Measurements from ENCODE around the gene ABCB10. TPM values are rescaled to one million over a fixed set of nuclear protein-coding genes. Genes with fewer than 3 reads are reported as not detected.

ABCB10 gene
- total RNA-seq, 2 experiments from 2014 or later, result 32.4 to 39.9 TPM

DNA sequence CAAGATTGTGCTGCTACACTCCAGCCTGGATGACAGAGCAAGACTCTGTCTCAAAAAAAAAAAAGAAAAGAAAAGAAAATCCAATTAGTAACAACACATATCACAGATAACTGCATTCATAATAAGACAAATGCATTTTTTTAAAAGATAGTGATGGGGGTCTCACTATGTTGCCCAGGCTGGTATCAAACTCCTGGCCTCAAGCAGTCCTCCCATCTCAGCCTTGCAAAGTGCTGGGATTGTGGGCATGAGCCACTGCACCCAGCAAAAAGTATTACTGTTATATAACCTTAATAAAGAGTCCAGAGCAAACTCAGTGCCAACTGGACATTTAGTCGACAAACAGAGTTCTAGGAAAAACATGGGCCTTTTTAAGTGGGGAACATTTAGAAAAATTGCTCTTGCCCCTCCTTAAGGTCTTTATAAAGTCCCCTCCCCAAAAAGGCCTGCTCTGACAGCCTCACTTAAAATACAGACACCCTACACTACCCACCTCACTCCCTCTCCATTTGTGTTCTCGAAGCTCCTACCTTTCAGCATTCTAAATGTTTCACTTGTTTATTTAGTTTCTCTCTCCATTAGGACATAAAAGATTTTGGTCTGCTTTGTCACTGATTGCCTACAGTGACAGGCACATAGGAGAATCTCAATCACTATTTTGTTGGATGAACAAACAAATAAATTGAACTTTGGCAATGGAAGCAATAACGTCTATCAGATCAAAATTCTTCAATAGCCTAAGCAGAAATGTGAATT, 7.5 kb downstream of the ABCB10 start:
- Mint-ChIP-seq H3K36me3 (ENCODE audit: low read depth) (peaks cover 26% of the 10 kb centered on the region), H3K9me3 (ENCODE audit: insufficient read depth) (no peaks in the 10 kb centered on the region), H3K27ac (peak overlapping the region; percentile 35), H3K4me1 (ENCODE audit: low read depth) (peaks cover 15% of the 10 kb centered on the region), H3K4me3 (no peak overlapping the region), H3K27me3 (ENCODE audit: low read depth) (no peaks in the 10 kb centered on the region)
- POLR2A ChIA-PET, result no interaction called here
- no peak for ATAC-seq
- no peak for DNase-seq
- CTCF ChIA-PET, result interaction anchor here (1.2 kb wide), 1 partner anchor 293 kb away, joined by 4 read pairs; no protein-coding TSS in a partner anchor

- H3K4me3 Mint-ChIP-seq, result no peak overlapping the region
- DNase-seq, result no peak
- ATAC-seq, result no peak
- H3K9me3 Mint-ChIP-seq (ENCODE audit: insufficient read depth), result no peaks in the 10 kb centered on the region
- ChIA-PET CTCF (no interaction called here), POLR2A (no interaction called here)
- H3K36me3 Mint-ChIP-seq (ENCODE audit: low read depth), result peaks cover 41% of the 10 kb centered on the region
- H3K4me1 Mint-ChIP-seq (ENCODE audit: low read depth), result peaks cover 3% of the 10 kb centered on the region
- no peak overlapping the region for H3K27ac Mint-ChIP-seq
- no peaks in the 10 kb centered on the region for H3K27me3 Mint-ChIP-seq (ENCODE audit: low read depth)
These were observed 11.0 kb downstream of the ABCB10 start for GRCh38 chr1:229547542-229547941.

DNA sequence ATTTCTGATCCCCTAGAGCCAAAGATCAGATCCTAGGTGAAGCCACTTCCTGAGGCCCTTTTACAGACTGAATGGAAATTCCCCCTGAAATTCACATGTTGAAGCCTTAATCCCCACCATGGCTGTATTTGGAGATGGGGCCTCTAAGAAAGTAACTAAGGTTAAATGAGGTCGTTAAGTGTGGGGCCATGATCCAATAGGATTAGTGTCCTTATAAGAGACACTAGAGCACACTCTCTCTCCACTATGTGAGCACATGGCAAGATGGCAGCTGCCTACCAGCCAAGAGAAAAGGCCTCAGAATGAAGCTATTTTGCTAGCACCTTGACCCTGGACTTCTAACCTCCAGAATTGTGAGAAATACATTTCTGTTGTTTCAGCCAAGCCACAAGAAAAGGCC, 13.9 kb downstream of the ABCB10 start:
- Mint-ChIP-seq H3K27ac (no peak overlapping the region), H3K9me3 (ENCODE audit: insufficient read depth) (no peaks in the 10 kb centered on the region), H3K4me3 (no peak overlapping the region), H3K27me3 (ENCODE audit: low read depth) (no peaks in the 10 kb centered on the region), H3K36me3 (ENCODE audit: low read depth) (peaks cover 51% of the 10 kb centered on the region), H3K4me1 (ENCODE audit: low read depth) (peaks cover 10% of the 10 kb centered on the region)
- DNase-seq (no peak), ATAC-seq (no peak)
- POLR2A ChIA-PET, result no interaction called here
- CTCF ChIA-PET, result interaction anchor here (0.6 to 1.4 kb wide), 2 partner anchors 13 to 24 kb away, joined by 3 read pairs; no protein-coding TSS in a partner anchor

- H3K9me3 Mint-ChIP-seq (ENCODE audit: insufficient read depth), result no peaks in the 10 kb centered on the region
These were observed 18.5 kb downstream of the ABCB10 start for GRCh38 chr1:229539863-229540506.

GRCh38 chr1:229538945-229539344, 19.6 kb downstream of the ABCB10 start:
- peaks cover 59% of the 10 kb centered on the region for H3K36me3 Mint-ChIP-seq (ENCODE audit: low read depth)
- CTCF ChIA-PET, result interaction anchor here (1.5 kb wide), 1 partner anchor 19 kb away, joined by 4 read pairs; the partner anchor contains the start of gene ABCB10
- H3K27ac Mint-ChIP-seq, result no peak overlapping the region
- peaks cover 8% of the 10 kb centered on the region for H3K4me1 Mint-ChIP-seq (ENCODE audit: low read depth)
- no peaks in the 10 kb centered on the region for H3K27me3 Mint-ChIP-seq (ENCODE audit: low read depth)
- no peaks in the 10 kb centered on the region for H3K9me3 Mint-ChIP-seq (ENCODE audit: insufficient read depth)
- H3K4me3 Mint-ChIP-seq, result no peak overlapping the region
- DNase-seq, result no peak
- no peak for ATAC-seq
- POLR2A ChIA-PET, result interaction anchor here (0.7 kb wide), 1 partner anchor 17 kb away, joined by 3 read pairs; no protein-coding TSS in a partner anchor

More at GRCh38 chr1:229539863-229540506, 18.5 kb downstream of the ABCB10 start:
- ATAC-seq (no peak), DNase-seq (no peak)
- ChIA-PET POLR2A (no interaction called here), CTCF (interaction anchor here (1.5 kb wide), 1 partner anchor 18 kb away, joined by 4 read pairs; the partner anchor contains the start of gene ABCB10)
- H3K36me3 Mint-ChIP-seq (ENCODE audit: low read depth), result peaks cover 64% of the 10 kb centered on the region
- H3K27ac Mint-ChIP-seq, result no peak overlapping the region
- H3K4me1 Mint-ChIP-seq (ENCODE audit: low read depth), result peaks cover 10% of the 10 kb centered on the region
- no peaks in the 10 kb centered on the region for H3K27me3 Mint-ChIP-seq (ENCODE audit: low read depth)
- no peak overlapping the region for H3K4me3 Mint-ChIP-seq

GRCh38 chr1:229537894-229538293, 20.6 kb downstream of the ABCB10 start:
- H3K9me3 Mint-ChIP-seq (ENCODE audit: insufficient read depth), result no peaks in the 10 kb centered on the region
- ChIA-PET CTCF (no interaction called here), POLR2A (no interaction called here)
- no peaks in the 10 kb centered on the region for H3K27me3 Mint-ChIP-seq (ENCODE audit: low read depth)
- H3K4me1 Mint-ChIP-seq (ENCODE audit: low read depth), result peaks cover 8% of the 10 kb centered on the region
- ATAC-seq (no peak), DNase-seq (no peak)
- no peak overlapping the region for H3K27ac Mint-ChIP-seq
- peaks cover 57% of the 10 kb centered on the region for H3K36me3 Mint-ChIP-seq (ENCODE audit: low read depth)
- H3K4me3 Mint-ChIP-seq, result no peak overlapping the region

- ChIA-PET CTCF (no interaction called here), POLR2A (interaction anchor here (1.2 kb wide), 1 partner anchor 20 kb away, joined by 3 read pairs; no protein-coding TSS in a partner anchor)
- DNase-seq (no peak), ATAC-seq (no peak)
- Mint-ChIP-seq H3K27me3 (ENCODE audit: low read depth) (no peaks in the 10 kb centered on the region), H3K4me1 (ENCODE audit: low read depth) (peaks cover 1% of the 10 kb centered on the region), H3K4me3 (no peak overlapping the region), H3K27ac (no peak overlapping the region), H3K36me3 (ENCODE audit: low read depth) (peaks cover 52% of the 10 kb centered on the region), H3K9me3 (ENCODE audit: insufficient read depth) (no peaks in the 10 kb centered on the region)
These were observed 21.5 kb downstream of the ABCB10 start for GRCh38 chr1:229536982-229537381.

DNA sequence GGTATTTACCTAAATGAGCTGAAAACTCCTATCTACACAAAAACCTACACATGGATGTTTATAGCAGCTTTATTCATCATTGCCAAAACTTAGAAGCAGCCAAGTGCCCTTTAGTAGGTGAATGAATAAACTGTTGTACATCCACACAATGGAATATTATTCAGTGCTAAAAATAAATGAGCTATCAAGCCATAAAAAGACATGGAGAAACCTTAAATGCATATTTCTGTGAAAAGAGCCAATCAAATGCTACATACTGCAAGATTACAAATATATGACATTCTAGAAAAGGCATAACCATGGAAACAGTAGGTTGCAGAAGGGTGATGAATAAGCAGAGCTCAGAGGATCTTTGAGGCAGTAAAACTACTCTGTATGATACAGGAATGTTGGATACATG, 23.3 kb downstream of the ABCB10 start:
- Mint-ChIP-seq H3K4me1 (ENCODE audit: low read depth) (no peaks in the 10 kb centered on the region), H3K36me3 (ENCODE audit: low read depth) (peaks cover 52% of the 10 kb centered on the region), H3K27ac (no peak overlapping the region), H3K4me3 (no peak overlapping the region), H3K27me3 (ENCODE audit: low read depth) (no peaks in the 10 kb centered on the region), H3K9me3 (ENCODE audit: insufficient read depth) (no peaks in the 10 kb centered on the region)
- DNase-seq (no peak), ATAC-seq (no peak)
- ChIA-PET POLR2A (no interaction called here), CTCF (interaction anchor here (1.2 kb wide), 1 partner anchor 54 kb away, joined by 4 read pairs; no protein-coding TSS in a partner anchor)

DNA sequence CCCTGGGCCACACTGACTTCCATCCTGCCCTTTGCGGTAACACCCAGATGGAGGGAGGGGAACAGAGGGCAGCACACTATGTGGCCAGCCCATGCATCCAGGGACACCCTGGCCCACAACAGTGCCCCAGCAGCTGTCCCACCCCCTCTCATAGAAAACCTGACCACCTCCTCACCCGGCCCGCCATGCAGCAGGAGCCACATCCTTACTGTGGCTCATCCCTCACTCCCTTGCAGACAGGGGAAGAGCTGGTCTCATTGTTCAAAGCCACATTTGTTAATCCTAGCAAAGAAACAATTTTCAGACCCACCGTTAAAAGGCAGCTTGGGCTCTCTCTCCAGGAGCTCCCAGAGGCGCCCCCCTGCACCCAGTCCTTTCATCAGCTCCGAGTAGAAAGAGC, 27.2 kb downstream of the ABCB10 start:
- ATAC-seq (no peak), DNase-seq (no peak)
- ChIA-PET CTCF (no interaction called here), POLR2A (no interaction called here)
- H3K4me1 Mint-ChIP-seq (ENCODE audit: low read depth), result no peaks in the 10 kb centered on the region
- peaks cover 56% of the 10 kb centered on the region for H3K36me3 Mint-ChIP-seq (ENCODE audit: low read depth)
- no peaks in the 10 kb centered on the region for H3K9me3 Mint-ChIP-seq (ENCODE audit: insufficient read depth)
- no peak overlapping the region for H3K27ac Mint-ChIP-seq
- H3K27me3 Mint-ChIP-seq (ENCODE audit: low read depth), result no peaks in the 10 kb centered on the region
- no peak overlapping the region for H3K4me3 Mint-ChIP-seq

DNA sequence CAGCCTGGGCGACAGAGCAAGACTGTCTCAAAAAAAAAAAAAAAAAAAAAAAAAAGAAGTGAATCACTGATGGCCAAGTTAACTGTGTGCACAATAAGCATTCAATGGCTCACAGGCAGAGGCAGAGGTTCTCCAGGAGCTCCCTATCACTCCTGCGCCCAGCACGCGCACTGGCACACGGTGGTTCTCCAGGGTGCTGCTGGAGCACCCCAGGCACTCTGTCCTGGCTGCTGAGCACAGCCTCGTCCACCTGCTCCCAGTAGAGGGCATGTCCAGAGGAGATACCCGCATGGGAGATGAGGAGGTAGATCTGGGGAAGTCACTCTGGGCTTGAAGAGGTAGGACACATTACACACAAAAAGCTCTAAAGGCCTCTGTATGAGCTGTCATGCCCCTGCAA, 28.9 kb downstream of the ABCB10 start:
- no peaks in the 10 kb centered on the region for H3K4me1 Mint-ChIP-seq (ENCODE audit: low read depth)
- CTCF ChIA-PET, result no interaction called here
- ATAC-seq (no peak), DNase-seq (no peak)
- H3K9me3 Mint-ChIP-seq (ENCODE audit: insufficient read depth), result no peaks in the 10 kb centered on the region
- H3K27ac Mint-ChIP-seq, result no peak overlapping the region
- no peaks in the 10 kb centered on the region for H3K27me3 Mint-ChIP-seq (ENCODE audit: low read depth)
- POLR2A ChIA-PET, result no interaction called here
- H3K4me3 Mint-ChIP-seq, result no peak overlapping the region
- peaks cover 56% of the 10 kb centered on the region for H3K36me3 Mint-ChIP-seq (ENCODE audit: low read depth)

GRCh38 chr1:229526695-229527094, 31.8 kb downstream of the ABCB10 start:
- H3K27ac Mint-ChIP-seq, result no peak overlapping the region
- CTCF ChIA-PET, result interaction anchor here (2.8 kb wide), 1 partner anchor 11 kb away, joined by 17 read pairs; no protein-coding TSS in a partner anchor

DNA sequence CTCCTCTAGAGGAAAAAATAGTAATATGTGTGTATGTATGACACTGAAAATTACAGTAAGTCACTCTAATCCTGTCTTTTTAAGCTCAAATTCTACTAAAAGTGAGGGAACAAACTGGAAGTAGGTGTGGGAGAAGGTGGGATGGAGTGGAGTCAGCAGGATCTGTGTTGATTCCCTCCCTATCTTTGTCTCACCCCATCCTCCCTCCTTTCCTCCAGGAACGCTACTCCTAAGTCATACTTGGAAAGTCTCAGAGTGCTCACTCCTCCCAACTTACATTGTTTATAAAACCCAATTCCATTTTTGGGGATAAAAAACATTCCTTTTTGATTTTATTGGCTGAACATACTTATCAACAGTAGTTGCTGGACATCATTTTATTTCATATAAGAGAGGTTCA, 35.5 kb downstream of the ABCB10 start:
- H3K27ac Mint-ChIP-seq, result peak overlapping the region; percentile 20
- no peaks in the 10 kb centered on the region for H3K9me3 Mint-ChIP-seq (ENCODE audit: insufficient read depth)
- no peaks in the 10 kb centered on the region for H3K27me3 Mint-ChIP-seq (ENCODE audit: low read depth)
- ATAC-seq (no peak), DNase-seq (no peak)
- ChIA-PET POLR2A (interaction anchor here (0.6 kb wide), 1 partner anchor 53 kb away, joined by 8 read pairs; no protein-coding TSS in a partner anchor), CTCF (no interaction called here)
- H3K36me3 Mint-ChIP-seq (ENCODE audit: low read depth), result peaks cover 38% of the 10 kb centered on the region
- H3K4me3 Mint-ChIP-seq, result no peak overlapping the region
- peaks cover 5% of the 10 kb centered on the region for H3K4me1 Mint-ChIP-seq (ENCODE audit: low read depth)

More at GRCh38 chr1:229526695-229527094, 31.8 kb downstream of the ABCB10 start:
- no peak overlapping the region for H3K4me3 Mint-ChIP-seq
- peaks cover 47% of the 10 kb centered on the region for H3K36me3 Mint-ChIP-seq (ENCODE audit: low read depth)
- POLR2A ChIA-PET, result interaction anchor here (1.4 kb wide), 1 partner anchor 18 kb away, joined by 6 read pairs; no protein-coding TSS in a partner anchor
- peaks cover 5% of the 10 kb centered on the region for H3K4me1 Mint-ChIP-seq (ENCODE audit: low read depth)
- no peaks in the 10 kb centered on the region for H3K9me3 Mint-ChIP-seq (ENCODE audit: insufficient read depth)
- DNase-seq (no peak), ATAC-seq (no peak)
- no peaks in the 10 kb centered on the region for H3K27me3 Mint-ChIP-seq (ENCODE audit: low read depth)

Data from activated CD8-positive, alpha-beta T cell treated with anti-CD3 and anti-CD28 coated beads, Interleukin-2, amount 10 ng/mL, durations not matched to agents 7 days and 5 days (primary cell).